Esophagus mucosa (tissue), 1 donor: ENCODE measurements around the gene JARID2. TPM values are rescaled to one million over a fixed set of nuclear protein-coding genes. Genes with fewer than 3 reads are reported as not detected.

Experiments
- ATAC-seq: fragments of 200-7000 bp; cut with Tn5 transposase; one replicate; pipeline ENCODE4 v1.9.1; 2020
- total RNA-seq: library from RNA; stranded (reverse); gene quantifications from one replicate; pipeline ENCODE4 v1.2.4, GENCODE V29; 2023
- donor health status: DM: yes; HTN: yes; CAD: no.

JARID2 gene
- total RNA-seq, 1 donor from 2014 or later = 22.1 TPM

DNA sequence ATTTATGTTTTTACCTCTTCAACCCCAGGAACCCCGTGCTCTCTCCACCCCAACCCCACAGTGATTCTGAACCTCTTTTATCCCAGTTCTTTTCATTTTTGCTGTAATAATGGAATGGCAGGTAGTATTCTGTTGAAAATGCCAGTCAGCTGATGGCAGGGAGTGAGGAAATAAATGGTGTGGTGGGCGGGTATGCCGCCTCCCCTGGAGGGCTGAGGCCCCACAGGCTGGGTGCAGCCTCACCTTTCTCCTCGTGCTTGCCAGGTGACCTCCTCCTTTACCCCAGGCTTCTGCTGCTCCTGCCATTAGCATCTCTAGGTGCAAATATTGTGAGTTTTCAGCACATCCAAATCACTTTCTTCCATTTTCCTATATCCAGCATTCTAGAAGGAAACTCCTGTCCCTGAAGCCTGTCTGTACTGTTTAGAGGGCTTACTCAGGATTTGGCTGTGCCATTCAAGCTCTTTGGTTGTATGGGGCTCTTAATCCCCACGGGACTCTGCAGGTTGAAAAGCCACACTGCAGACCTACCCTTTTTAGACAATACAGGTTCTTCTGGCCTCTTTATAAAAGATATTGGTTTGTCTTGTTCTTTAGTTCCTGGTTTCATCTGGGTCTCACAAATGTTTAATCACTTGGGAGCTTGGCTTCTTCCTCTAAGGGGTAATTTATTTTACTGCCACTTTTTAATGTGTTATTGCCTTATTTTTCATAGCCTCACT is 201.8 kb downstream of the JARID2 start:
- ATAC-seq = peak; percentile 89

DNA sequence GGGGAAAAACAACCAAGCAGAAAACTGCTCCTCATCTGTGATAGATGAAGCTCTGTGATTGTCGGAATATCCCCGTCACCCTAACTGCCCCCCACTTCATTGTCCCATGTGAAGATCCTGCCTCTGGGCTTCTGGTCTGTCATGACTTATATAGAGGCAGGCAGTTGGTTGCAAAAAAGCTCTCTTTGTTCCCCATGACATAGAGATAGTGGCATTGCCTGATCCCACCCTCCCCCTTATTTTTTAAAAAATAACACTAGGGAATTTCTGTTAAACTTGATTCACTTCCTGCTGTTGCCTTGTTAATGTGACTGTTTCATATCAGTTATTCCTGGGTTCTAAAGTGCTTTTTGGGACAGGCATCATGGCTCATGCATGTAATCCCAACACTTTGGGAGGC is 203.1 kb downstream of the JARID2 start:
- ATAC-seq = no peak

DNA sequence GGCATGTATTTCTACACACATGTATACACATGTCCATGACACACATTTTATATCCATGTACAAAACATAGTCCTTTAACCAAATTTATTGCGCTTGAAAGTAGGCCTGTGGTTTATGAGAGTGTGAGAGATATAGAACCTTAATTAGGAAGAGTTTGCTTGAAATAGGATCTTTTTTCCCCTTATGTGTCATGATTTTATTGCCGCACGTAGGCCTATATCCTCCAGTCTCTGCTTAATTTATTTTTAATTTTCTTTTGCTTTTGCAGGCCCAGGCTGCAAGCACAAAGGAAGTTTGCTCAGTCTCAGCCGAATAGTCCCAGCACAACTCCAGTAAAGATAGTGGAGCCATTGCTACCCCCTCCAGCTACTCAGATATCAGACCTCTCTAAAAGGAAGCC is 205.9 kb downstream of the JARID2 start:
- no peak for ATAC-seq

- no peak for ATAC-seq
These were observed 206.5 kb downstream of the JARID2 start for GRCh38 chr6:15452182-15452941.

DNA sequence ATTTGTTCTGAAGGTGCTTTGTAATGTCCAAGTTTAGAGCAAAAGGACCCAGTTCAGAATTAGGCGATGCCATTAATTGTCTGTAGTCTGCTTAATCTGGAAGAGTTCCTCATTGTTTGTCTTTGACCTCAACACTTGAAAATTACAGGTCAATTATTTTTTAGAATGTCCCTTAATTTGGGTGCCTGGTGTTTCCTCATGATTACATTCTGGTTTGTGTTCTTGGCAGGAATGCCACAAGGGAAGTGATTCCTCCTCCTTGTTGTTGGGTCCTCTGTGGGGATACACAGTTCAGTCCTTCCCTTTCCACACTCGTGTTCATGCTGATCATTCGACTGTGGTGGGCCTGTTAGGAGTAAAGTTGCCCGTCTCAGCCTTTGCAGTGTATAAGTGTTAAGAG is 207.3 kb downstream of the JARID2 start:
- no peak for ATAC-seq

DNA sequence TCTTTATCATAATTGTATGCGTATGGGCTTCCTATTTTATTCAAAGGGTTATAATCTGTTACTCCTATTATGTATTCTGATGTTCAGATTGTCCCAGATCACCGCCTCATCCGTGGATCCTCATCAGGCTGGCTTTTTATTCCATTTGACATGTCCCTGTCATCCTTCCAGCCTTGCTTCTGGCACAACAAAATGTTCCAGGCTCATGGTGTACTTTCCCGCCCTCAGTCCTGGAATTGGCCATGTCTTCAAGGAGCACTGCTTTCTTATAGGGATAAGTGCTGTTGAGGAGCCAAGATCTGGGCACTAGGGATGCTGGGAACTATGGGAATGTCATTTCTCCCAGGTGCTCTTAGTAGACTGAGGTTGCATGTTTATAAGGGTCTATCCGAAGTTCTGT is 207.8 kb downstream of the JARID2 start:
- ATAC-seq = no peak

DNA sequence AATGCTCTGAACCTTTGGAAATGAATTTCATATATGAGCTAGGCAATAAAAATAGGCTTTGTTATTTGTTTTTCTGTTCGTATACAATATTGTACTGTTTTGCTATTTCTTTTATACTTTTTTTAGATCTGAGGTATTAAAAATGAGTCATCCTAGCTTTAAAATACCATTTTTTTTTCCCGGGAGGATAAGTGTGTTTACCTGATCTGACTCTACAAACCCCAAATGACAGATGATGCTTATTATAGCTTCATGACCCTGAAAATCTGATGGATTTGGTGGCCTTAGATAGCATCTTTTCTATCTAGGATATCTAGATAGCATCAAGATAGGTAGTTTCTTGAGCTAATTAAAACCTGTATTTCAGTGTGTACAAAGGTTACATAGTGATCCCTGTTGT is 210.6 kb downstream of the JARID2 start:
- ATAC-seq = no peak

- no peak for ATAC-seq
These were observed 211.3 kb downstream of the JARID2 start for GRCh38 chr6:15457121-15457650.

DNA sequence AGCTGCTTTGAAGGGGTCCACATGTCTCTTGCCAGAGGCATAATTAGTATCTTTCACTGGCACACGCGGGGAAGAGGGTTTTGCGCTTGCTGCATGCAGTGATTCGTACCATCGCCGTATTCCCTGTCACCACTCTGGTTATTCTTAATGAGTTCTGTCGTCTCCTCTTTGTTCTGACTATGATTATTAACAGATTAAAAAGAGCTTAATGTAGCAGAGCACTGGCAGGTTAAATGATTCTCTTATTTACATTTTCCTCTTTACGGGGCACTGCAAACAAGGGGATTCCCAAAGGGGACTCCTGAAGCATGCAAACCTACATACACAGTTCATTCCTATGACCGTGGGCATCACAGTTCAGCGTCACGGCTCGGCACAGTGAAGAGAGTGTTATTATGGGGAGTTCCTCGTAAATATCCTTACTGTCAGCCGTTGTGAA is 212.2 kb downstream of the JARID2 start:
- no peak for ATAC-seq

DNA sequence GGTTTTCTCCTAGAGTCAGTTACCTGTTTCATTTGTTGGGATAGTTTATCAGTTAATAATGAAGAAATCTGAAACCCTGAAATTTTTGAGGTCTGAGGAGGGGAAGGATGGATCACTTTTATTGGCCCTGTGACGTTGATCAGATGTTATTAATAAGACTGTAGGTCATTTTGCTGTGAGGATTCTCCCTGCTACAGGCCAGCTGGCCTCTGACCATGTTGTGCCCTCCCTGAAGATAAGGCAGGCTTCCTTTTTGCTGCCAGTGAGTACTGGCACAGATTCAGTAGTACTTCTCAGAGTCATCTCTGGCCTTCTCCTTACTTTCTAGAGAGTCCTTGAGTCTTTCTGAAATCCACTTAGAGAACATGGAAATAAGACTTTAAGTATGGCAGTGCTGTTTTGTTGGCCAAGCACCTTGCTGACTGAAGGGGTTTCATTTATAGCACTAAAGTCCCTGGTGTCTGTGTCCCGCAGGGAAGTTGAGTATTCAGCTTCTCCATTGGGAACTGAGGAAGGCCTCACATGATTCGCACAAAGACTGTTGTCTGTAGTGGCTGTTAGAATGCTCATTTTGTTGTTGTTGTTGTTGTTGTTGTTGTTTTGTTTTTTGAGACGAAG is 214.3 kb downstream of the JARID2 start:
- ATAC-seq = no peak

GRCh38 chr6:15461127-15461944 is 215.5 kb downstream of the JARID2 start:
- peak; percentile 46 for ATAC-seq

GRCh38 chr6:15462256-15462655 is 216.4 kb downstream of the JARID2 start:
- no peak for ATAC-seq

- ATAC-seq = no peak
These were observed 217.1 kb downstream of the JARID2 start for GRCh38 chr6:15462717-15463525.

GRCh38 chr6:15464211-15464725 is 218.4 kb downstream of the JARID2 start:
- peak; percentile 63 for ATAC-seq

- ATAC-seq = no peak
These were observed 219.3 kb downstream of the JARID2 start for GRCh38 chr6:15465212-15465611.

DNA sequence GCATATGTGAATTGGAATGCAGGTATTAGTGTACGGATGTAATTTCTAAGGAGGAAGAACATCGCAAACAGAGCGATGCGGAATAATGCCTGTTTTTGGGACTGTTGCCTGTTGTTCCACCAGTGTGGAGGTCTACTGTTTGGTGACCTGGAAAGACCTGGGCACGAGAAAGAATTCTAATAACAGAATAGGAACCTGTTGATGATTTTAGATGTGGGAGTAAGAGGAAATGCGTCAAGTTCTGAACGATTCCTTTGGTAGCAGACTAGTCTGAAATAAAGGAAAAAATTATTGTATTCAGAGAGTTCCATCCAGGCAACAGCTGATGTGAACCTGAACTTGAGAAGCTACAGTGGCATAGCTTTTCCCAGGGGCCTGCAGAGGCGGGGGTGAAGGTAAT is 224.9 kb downstream of the JARID2 start:
- ATAC-seq = no peak

DNA sequence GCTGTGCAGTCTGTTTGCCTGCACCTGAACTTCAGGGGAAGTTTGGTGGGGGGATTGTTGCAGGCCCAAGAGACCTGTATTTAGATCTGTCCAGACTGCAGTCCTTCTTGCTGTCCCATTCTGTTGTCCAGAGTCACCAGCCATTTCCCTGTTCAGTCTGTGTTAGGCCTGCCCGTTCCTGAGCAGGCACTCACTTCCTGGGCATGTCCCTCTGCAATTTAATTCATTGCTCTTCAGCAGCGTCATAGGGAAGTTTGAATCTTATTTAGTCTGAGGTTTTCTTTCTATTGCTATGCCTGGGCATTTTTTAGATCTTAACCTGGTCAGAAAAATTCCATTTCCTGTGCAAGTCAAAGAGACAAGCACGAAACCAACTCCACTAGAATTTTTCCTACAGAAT is 226.8 kb downstream of the JARID2 start:
- no peak for ATAC-seq

DNA sequence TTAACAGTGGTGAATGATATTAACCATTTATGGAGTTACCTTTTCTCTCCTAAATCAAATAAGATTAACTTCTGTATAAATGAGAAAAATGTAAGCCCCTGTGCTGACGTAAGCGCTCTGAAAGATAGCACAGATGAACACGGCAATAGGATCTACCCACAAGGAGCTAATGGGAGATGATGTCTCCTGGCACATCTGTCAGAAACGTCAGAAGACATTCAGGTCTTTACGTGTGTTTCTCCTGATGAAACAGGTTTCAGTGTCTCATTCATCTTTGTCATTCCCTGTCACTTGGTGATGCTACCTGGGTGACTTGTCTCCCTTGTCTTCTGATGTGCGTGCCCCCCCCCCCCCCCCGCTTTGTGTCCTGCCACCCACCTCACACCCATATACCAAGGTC is 227.3 kb downstream of the JARID2 start:
- ATAC-seq = no peak

- ATAC-seq = peak; percentile 31
These were observed 227.9 kb downstream of the JARID2 start for GRCh38 chr6:15473741-15474161.

GRCh38 chr6:15474196-15474595 is 228.3 kb downstream of the JARID2 start:
- ATAC-seq = no peak

DNA sequence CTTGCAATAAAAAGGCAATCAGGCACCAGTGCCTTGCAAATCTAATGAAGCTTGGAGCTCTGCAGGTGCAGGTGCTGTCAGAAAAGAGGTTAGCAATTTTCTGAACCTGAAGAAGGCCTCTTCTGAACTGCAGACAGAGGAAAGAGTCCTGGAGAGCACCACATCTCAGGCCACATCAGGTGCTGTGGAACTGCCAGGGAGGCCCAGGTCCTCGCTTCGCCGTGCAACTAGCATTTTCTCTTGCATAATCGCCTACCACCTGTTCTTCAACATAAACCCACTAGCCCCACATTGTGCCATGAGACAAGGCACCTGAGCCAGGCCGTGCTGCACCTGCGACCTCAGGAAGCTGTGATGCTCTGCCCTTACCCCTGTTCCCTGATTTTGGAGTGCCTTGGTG is 229.4 kb downstream of the JARID2 start:
- ATAC-seq = no peak
